ENCODE data around the gene MED29. TPM values are rescaled to one million over a fixed set of nuclear protein-coding genes. Genes with fewer than 3 reads are reported as not detected.
A peak's percentile ranks its signal among the peaks of the same experiment; 100 is the strongest.

Gene MED29
- total and polyA plus RNA-seq, 2 of the 13 experiments (the other 11 are each of a cell fraction or from before 2014, with no cell fraction given): 14.0 to 19.7 TPM

DNA sequence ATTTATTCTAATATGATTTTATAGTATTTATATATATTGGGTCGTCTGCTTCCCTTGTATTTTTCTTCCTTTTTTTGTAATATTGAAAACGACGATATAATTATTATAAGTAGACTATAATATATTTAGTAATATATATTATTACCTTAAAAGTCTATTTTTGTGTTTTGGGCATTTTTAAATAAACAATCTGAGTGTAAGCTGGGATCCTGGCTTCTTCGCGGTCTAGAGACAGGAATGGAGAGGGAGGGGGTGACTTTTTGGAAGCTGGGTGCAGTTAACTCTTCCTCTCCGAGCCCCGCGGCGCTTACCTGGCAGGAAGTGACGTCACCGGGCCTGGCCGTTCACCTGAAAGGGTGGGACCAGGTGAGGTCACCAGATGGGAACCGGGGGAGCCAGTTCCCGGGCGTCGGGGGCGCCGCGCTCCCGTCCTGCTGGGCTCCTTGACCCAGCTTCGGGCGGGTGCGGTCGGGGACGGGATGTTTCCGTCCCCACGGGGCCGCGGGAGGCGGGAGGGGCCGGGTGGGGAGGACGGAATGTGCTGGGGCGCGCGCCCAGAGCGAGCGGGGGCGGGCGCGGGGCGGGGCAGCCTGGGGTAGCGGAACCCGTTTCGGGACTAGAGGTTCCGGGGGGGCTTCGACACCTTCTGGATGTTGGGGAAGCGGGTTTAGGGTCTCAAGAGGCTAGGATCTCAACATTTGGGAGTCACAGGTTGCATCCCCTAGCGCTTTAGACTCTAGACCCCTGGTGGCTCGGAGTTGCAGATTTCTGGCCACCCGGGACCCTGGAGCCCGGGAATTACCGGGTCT lies 18.2 kb downstream of the MED29 start (continued):
- TF ChIP-seq, protein P1, sequence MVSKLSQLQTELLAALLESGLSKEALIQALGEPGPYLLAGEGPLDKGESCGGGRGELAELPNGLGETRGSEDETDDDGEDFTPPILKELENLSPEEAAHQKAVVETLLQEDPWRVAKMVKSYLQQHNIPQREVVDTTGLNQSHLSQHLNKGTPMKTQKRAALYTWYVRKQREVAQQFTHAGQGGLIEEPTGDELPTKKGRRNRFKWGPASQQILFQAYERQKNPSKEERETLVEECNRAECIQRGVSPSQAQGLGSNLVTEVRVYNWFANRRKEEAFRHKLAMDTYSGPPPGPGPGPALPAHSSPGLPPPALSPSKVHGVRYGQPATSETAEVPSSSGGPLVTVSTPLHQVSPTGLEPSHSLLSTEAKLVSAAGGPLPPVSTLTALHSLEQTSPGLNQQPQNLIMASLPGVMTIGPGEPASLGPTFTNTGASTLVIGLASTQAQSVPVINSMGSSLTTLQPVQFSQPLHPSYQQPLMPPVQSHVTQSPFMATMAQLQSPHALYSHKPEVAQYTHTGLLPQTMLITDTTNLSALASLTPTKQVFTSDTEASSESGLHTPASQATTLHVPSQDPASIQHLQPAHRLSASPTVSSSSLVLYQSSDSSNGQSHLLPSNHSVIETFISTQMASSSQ (IDR thresholded peaks at IDR 0.05; ENCODE audit: low read depth): no peak
- TF ChIP-seq, protein P1 (CRISPR knock-in tag; IDR thresholded peaks at IDR 0.05; ENCODE audit: borderline replicate concordance): no peak
- TF ChIP-seq FOXA1 (IDR thresholded peaks at IDR 0.05) (no peak), FOXA1 (CRISPR knock-in tag; IDR thresholded peaks at IDR 0.05) (no peak), SMC3 (IDR thresholded peaks at IDR 0.05; ENCODE audit: low read length) (no peak), HNF4G (IDR thresholded peaks at IDR 0.05; ENCODE audit: borderline replicate concordance, low read depth, low read length) (no peak), HNF4G (CRISPR knock-in tag; IDR thresholded peaks at IDR 0.05; ENCODE audit: borderline replicate concordance, low read depth) (no peak), HOXA3 (CRISPR knock-in tag; IDR thresholded peaks at IDR 0.05) (peak; percentile 44), ZNF850 (CRISPR knock-in tag; conservative IDR thresholded peaks at IDR 0.05) (no peak), ZNF768 (CRISPR knock-in tag; IDR thresholded peaks at IDR 0.05) (no peak), THYN1 (CRISPR knock-in tag; IDR thresholded peaks at IDR 0.05; ENCODE audit: borderline replicate concordance, low read depth) (no peak), TP53 (CRISPR knock-in tag; conservative IDR thresholded peaks at IDR 0.05) (0 out of 2 replicates have a peak, but pooled peaks have one; percentile 6), ESRRA (CRISPR knock-in tag; IDR thresholded peaks at IDR 0.05; ENCODE audit: low read depth) (no peak), HMG20A (CRISPR knock-in tag; IDR thresholded peaks at IDR 0.05; ENCODE audit: borderline replicate concordance) (no peak), XBP1 (CRISPR knock-in tag; IDR thresholded peaks at IDR 0.05) (no peak), ZSCAN21 (CRISPR knock-in tag; IDR thresholded peaks at IDR 0.05; ENCODE audit: borderline replicate concordance) (peak; percentile 26; the same call in 1 of the 2 replicates), NFYC (CRISPR knock-in tag; IDR thresholded peaks at IDR 0.05) (no peak), HDAC1 (CRISPR knock-in tag; IDR thresholded peaks at IDR 0.05) (peak; percentile 27; the same call in 1 of the 2 replicates), TAF1 (CRISPR knock-in tag; IDR thresholded peaks at IDR 0.05) (peak; percentile 16; the same call in 1 of the 2 replicates), NR2F6 (IDR thresholded peaks at IDR 0.05) (no peak), NR2F6 (CRISPR knock-in tag; IDR thresholded peaks at IDR 0.05) (peak; percentile 38; the same call in 1 of the 2 replicates), GTF3A (CRISPR knock-in tag; conservative IDR thresholded peaks at IDR 0.05) (no peak), ZNF230 (CRISPR knock-in tag; IDR thresholded peaks at IDR 0.05) (no peak), RBFOX2 (IDR thresholded peaks at IDR 0.05; ENCODE audit: low read depth, low read length) (peak; percentile 87), AGO2 (optimal IDR thresholded peaks at IDR 0.05; ENCODE audit: low read depth, low read length) (peak; percentile 91), ATF3 (CRISPR knock-in tag; IDR thresholded peaks at IDR 0.05) (peak; percentile 70; the same call in 1 of the 2 replicates)
- TF ChIP-seq, protein P2, sequence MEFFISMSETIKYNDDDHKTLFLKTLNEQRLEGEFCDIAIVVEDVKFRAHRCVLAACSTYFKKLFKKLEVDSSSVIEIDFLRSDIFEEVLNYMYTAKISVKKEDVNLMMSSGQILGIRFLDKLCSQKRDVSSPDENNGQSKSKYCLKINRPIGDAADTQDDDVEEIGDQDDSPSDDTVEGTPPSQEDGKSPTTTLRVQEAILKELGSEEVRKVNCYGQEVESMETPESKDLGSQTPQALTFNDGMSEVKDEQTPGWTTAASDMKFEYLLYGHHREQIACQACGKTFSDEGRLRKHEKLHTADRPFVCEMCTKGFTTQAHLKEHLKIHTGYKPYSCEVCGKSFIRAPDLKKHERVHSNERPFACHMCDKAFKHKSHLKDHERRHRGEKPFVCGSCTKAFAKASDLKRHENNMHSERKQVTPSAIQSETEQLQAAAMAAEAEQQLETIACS (CRISPR knock-in tag; IDR thresholded peaks at IDR 0.05): peak; percentile 70; the same call in 1 of the 2 replicates

Measured in HepG2 (cell line).